Activated gamma-delta T cell treated with anti-CD3 and anti-CD28 coated beads, Interleukin-2, amount 50 U/mL, for 16 hours (primary cell): ENCODE measurements around the gene AQP12A.
A peak's percentile ranks its signal among the peaks of the same experiment; 100 is the strongest.

Source experiments
- DNase-seq: peaks from one replicate; pipeline ENCODE4 v3.0.0-alpha.2; 2020; ENCODE audit warnings: low read depth

AQP12A gene

DNA sequence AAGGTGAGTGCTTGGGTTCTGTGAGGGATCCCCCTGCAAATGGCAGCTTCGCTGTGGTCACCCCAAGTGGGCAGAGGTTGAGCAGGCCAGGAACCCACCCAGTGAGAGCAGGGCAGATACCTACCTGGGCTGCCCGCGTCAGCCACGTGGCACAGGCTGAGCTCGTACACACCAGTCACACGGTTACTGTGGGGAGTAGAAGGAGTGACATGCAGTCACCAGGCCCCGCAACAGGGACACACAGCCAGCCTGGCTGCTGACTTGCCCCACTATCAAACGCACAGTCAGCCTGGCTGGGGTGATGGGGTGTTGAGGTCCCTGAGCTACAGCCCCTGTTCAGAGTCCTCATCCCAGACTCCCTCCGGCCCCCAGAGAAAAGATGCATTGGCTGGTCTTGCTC is 32.2 kb downstream of the AQP12A start:
- no peak for DNase-seq

DNA sequence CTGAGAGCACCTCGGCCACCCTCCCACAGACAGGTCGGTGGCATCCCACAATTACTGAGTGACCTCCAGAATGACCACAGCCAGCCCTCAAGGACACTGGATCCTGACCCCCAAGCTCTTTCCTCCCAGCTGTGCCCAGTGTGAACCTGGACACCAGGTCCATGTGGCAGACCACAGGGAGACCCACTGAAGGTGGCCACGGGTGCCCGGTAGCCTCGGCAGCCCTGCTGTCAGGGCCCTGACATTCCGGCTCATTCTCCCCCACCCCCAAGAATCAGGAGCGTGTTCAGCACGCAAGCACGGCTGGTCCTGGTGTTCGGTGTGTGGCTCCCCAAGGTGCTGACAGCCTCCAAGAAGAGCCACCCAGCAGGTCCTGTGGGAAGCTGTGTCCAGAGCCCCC is 32.8 kb downstream of the AQP12A start:
- DNase-seq = no peak

DNA sequence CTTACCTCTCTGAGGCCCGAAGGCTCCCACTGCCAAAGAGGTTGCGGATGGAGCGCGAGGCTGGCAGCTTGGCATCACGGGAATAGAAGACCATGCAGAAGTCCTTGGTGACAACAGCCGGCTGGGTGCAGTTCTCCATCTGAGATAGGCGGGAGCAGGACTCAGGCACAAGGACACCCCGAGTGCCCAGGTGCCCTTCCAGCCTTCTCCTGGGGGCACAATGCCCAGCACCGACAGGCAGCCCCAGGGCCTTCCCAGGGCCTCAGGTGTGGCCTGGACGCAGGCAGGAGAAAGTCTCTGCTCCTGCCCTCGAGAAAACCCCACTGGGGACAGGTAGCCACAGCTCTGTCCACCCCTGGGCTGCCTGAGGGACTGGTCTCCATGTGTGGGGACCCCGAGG is 33.6 kb downstream of the AQP12A start:
- no peak for DNase-seq

DNA sequence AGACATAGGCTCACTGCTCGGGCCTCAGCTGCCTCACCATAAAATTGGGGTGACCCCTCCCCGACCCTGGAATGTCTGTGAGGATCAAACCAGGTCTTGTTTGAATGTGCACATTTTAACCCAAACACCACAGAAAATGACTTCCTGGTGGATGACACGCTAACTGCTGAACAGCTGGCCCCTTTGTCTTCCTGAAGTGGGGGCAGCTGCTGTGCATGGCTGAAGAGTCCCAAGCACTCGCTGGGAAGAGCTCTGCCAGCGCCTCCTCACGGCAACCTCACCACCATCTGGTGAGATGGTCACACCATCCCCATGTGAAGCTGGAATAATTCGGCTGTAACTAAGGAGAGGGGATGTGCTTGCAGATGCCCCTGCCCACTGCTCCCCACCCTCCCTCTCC is 34.0 kb downstream of the AQP12A start:
- DNase-seq = no peak

DNA sequence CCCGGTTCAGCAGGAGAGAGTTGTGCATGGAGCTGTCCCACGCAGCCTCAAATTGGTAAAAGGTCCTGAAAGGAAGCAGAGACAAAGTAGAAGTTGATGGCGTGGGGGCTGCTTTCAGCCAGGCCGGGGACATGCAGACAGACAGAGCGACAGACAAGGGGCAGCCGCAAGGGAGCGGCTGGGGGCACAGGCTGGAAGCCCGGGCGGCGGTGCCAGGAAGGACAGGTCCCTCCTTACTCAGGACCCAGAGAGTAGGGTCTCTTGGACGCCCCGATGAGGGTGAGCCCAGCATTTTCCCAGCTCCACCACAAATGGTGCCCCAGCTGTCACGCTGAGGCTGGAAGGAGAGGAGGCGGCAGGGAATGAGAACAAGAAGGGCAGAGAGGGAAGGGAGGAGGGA is 35.2 kb downstream of the AQP12A start:
- DNase-seq = no peak

DNA sequence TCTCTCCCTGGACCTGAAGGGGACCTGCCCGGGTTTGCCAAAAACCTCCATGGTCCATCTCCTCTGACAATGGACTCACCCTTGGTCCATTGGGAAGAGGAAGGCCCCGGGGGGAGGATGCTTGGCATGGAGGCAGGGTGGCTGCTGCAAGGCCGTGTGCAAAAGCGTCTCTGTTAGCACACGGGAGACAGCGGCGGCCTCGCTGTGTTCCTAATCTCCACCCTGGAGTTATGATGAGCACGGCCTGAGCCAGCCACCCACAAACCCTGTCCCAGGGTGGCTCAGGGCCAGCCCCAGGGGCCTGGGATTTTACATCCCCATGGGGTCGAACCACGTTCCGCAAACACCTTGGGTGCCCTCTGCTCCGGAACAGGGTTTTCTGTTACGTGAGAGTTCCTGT is 35.8 kb downstream of the AQP12A start:
- no peak for DNase-seq

DNA sequence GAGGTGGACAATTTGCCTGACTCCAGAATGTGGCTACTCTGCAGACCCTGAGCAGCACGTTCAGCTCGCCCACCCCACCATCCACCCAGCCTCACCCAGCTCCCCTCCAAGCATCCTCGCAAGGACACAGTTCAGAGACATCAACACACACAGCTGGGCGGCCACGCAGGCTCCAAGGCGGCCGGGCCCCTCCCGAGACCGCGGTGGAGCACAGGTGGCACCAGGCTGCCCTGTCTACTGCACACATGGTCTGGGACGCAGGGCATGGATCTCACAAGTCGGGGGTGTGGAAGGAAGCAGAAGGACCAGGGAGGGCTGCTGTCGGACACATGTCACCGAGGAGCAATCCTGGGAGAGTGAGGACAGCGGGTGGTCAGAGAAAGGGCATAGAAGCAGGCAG is 36.2 kb downstream of the AQP12A start:
- no peak for DNase-seq

DNA sequence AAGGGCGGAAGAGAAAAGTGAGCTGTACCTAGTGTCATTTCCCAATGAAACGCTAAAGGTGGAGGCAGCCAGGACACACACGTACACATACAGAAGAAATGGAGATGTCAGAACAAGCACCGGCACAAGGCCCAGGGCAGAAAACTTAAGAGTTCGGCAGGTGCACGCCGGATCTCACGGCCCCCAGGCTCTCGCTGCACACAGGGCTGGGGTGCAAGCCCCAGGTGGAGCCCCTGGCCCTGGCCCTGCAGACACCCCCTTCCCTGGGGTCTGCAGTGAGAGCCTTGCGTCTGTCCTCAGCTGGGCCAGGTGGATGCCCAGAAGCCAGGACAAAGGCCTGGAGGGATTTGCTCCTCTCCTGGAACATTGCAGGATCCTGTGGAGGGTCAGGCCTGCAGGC is 36.7 kb downstream of the AQP12A start:
- DNase-seq = no peak

DNA sequence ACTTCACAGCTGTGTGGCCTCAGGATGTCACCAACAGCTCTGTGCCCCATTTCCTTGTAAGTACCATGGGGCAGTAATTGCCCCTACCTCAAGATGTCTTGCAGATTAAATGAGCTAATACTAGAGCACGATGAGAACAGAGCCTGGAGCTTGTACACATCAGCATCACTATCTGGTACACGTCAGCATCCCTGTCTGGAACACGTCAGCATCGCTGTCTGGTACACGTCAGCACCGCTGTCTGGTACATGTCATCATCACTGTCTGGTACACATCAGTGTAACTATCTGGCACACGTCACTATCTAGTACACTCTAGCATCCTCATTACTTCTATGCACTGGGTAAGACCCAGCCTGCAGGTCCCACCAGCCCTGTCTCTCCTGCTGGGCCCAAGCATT is 37.2 kb downstream of the AQP12A start:
- no peak for DNase-seq

DNA sequence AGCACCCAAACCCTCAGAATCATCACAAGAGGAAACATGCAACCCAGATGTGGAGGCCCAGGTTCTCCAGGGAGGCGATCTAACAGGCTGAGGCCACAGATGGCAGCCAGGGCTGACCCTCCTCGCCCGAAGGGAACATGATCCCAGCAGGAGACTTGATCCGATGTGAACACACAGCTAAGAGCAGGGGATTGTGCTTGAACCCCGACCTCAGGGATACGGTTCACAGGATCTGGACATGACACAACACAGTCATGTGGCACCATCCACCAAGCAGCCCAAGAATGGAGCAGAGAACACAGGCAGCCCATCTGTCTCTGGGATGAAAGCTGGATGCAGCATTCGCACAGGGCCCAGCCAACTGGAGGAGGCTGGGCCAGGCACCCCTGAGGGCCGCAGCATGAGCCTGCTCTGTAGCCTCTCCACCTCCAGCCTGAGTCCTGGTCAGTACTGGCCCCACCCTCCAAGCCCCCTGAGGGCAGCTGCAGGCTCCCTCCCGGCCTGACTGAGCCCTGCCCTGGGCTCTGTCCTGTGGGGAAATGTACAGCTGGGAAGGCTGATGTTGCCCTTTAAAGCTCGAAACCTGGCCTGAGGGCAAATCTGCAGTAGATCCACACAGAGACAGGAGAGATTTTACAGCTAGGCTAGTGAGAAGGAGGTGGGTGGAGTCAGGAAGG is 39.0 kb downstream of the AQP12A start:
- DNase-seq = no peak

DNA sequence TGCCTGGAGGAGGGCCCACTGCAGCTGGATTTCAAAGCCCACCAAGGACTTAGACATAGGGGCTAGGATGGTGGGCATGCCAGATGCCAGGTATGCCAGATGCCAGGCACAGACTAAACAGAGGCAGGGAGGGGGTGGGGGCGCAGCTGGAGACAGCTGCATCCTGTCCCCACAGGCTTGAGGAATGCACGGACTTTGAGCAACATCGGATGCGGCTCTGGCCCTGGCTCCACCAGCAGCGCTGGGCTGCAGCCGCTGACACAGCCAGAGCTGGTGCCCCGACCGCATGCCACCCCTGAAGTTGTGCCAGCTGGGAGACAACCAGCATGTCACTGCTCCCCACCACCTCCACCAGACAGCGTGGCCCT is 39.5 kb downstream of the AQP12A start:
- no peak for DNase-seq

DNA sequence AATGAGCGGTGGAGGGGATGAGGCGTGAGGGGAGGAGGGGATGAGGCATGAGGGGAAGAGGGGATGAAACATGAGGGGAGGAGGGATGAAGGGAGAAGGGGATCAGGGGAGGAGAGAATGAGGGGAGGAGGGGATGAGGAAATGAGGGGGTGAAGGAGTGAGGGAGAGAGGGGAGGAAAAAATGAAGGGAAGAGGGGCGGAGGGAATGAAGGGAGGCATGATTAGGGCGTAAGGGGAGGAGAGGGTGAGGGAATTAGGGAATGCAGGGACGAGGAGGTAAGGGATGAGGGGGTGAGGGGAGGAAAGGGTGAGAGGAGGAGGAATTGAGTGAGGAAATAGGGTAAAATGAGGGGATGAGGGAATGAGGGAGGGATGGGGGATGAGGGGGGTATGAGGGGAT is 40.5 kb downstream of the AQP12A start:
- no peak for DNase-seq

DNA sequence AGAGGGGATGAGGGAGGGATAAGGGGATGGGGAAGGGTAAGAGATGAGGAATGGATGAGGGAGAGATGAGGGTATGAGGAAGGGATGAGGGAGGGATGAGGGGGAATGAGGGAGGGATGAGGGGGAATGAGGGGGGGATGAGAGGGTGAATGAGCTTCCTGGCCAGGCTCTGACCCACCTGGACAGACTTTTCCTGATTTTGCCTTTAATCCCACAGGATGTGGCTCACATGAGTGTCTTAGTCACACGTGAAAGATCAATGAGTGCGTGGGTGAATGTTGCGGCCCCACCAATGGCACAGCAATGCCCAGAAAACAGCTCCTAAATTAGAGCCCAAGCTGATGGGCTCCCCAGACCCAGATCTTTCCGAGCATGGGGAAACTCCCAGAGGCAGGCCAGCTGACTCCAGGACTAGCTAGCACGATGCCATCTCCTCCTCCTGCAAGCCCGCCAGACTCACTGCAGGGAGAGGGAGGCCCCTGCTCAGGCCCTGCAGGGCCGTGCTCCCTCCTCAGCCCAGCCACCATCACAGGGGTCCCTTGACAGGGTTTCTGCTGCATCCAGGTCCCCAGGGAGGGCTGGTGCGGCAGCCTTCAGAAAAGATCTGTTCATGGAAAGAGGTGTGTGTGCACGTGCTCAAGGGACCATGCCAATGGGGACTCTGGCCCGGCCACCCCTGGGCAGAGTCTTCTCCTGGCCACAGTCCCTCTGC is 41.4 kb downstream of the AQP12A start:
- DNase-seq = no peak

DNA sequence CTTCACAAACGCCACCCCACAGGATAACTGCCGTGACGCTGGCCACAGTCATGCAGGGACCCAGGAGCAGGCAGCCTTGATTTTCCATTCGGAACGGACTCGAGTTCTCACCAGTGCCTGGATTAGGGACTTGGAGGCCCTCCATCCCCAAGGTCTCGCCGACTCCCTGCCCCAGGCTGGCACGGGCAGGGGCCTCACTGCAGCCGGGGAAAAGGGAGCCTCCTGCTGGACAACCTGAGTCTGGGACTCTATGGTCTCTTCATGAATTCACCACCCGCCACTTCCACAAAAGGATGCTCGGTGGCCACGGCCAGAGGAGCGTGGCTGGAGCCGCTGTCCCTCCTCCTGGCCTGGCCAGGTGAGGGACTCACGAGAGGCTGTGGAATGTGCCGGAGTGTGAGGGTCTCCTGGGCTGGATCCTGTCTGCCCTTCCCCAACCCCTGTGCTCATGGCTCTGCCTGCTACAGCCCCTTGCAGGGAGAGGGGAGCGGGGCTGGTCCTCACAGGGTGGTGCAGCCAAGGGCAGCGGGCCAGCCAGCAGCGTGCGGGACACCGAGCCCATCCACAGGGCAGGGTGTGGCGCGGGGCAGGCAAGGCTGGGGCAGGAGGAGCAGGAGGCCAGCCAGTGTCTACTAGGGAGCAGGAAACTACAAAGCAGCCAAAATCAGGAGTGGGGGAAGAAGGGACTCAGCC is 42.3 kb downstream of the AQP12A start:
- DNase-seq = no peak

DNA sequence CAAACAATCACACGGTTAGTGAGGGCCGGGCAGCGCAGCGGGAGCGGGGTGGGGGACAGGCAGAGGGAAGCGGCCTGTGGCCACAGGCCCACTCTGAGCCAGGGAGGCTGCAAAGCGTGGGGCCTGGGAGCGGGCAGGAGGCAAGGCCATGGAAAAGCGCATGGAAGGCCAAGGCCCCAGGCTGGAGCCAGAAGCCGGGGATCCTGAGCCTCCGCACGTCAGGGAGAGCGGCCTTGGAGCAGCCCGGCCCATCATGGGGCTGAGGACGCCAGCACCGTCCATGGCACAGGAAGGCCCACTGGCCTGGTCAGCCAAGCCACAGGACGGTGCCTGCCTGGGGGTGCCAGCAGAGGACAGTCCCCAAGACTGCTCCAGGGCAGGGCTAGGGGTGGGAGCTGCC is 43.1 kb downstream of the AQP12A start:
- no peak for DNase-seq

DNA sequence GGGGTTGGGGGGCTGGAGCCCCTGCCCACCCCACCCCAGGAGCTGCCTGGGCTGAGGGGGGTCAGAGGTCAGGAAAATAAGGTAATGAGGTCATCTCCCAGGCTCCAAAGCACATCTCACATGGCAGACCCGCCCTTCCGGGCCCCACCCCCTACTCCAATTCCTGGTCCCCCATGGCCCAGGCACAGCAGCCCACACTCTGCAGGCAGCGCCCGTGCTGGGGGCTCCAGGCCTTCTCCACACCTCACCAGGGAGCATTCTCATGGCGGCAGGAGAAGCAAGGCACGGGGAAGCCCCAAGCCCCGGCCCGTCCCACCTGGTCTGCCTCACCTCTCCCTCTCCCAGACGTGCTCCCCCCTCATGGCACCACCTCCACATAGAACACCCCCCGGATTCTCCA is 43.8 kb downstream of the AQP12A start:
- no peak for DNase-seq

DNA sequence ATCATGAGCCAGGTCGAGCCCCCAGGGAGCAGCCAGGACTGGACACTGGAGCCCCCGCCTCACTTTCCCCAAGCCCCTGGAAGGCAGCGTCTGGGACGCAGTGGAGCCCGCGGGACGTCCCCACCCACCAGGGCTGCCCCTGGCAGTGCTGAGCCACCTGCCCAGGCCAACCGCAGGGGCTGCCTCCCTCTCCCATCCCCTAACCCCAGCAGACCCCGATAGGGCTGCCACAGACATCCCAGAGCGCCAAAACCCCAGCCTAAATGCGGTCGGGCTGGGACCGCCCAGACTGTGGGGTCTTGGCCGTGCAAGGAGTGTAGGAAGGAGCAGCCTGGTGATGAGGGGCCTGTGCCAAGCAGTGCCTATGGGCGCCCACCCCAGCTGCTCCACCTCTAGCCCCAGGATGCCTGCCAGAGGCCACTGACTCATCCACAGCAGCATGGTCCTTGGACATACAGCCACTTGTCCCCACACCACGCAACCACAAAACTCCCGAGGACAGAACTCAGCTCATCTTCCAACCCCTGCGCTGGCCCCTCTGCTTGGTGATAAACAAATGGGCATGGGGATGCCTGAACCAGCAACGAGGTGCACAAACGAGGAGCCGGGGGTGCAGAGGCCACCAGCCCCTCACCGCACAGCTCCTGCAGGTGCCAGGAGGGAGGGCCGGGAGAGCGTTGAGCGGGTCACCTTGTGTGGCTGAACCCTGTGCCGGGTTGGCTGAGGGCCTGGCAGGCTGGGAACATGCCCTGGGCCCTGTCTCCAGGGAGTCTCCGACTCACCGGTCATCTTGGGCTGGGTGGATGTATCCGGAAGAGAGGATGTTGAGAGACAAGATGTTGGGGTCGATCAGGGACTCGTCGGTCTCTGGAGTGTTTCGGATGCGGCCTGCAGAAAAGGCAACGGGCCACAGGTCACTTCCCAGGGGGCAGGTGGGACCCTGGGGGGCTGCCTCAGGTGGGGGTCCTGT is 44.9 kb downstream of the AQP12A start:
- no peak for DNase-seq

DNA sequence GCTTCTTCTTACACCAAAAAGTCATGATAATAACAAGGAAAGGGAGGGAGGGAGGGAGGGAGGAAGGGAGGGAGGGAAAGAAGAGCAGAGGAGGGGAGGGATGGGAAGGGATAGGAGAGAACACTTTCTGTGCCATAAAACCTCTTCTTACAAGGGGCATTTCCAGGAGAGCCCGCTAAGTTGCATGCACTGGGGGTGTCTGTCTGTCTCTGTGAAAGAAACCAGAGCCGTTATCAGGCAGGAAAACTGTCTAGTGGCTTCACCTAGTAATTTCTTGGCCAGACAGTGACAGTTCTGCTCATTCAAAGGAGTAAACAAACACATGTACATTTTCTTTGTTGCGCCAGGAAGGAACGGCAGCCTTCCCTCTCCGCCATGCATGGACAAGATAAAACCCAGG is 45.8 kb downstream of the AQP12A start:
- no peak for DNase-seq

DNA sequence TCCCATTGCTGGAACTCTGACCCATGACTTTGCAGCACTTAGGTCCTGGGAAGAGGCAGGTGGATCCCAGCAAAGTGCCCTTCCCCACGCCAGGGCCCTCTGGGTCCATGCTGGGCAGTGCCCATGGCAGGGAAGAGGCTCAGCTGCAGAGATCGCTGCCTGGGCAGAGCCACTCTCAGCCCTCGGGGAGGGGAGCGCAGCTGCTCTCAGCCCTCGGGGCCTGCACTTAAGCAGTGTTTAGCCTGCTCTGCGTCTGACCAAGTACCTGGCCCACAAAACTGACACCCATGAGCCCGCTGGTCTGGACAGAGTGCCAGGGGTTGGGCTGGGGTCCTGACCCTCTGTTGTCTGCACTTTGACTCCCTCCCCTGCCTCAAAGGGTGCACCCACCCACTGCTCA is 46.3 kb downstream of the AQP12A start:
- no peak for DNase-seq

DNA sequence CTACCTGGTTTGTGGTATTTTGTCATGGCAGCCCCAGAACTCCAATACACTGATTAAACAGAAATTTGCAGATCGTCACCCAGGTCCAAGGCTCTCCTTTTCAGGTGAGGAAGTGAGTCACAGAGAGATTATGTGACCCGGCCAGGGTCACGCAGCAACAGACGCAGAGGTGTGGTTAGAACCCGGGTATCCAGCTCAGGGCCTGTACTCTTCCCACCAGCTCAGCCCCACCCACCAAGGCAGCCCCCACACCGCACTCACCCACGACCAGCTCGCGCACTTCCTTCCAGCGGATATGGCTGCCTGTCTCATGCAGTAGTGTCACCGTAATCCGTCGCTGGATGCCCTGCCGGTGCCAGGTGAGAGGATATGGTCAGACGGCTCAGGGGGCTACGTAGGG is 48.1 kb downstream of the AQP12A start:
- peak; percentile 8 for DNase-seq

DNA sequence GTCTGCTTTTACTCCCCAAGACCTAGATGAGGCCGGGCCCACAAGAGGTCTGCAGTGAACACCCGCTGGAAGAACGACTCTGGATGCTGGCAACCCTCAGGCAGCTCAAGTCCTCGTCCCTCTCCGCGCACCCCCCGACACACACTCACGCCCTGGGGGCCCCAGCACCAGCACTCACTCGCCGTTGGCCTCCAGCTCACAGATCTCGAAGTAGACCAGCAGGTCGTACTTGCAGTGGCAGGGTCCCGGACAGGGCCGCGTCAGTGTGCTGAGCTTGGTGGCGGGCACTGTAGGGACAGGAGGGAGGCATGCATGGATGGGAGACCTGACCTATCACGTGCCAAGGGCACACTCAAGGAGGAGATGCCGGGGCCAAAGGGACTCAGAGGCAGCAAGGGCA is 49.4 kb downstream of the AQP12A start:
- DNase-seq = no peak

DNA sequence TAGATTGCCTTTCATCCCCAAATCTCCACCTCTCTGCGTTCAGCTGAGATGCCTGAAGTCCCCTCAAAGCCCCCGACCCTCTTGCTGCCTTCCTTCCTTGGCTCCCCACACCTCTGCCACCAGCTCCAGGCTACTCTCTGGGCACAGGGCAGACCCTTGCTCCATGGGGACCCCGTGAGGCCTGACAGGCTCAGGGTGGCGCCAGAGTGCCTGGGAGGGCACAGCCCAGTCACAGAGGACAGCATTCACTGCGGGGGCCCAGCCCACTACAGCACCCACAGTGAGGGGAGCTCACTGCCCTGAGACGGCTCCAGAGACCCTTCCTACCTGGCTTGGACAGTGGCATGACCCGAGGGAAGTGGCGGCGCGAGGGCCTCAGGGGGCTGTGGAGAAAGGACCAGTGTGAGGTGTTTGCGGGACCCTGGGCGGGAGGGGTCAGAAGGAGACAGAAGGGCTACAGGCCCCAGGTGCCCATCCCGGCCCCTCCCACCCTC is 51.0 kb downstream of the AQP12A start:
- DNase-seq = no peak
